ENCODE results near the gene PTPN1.
A peak's percentile ranks its signal among the peaks of the same experiment; 100 is the strongest.

PTPN1 gene

DNA sequence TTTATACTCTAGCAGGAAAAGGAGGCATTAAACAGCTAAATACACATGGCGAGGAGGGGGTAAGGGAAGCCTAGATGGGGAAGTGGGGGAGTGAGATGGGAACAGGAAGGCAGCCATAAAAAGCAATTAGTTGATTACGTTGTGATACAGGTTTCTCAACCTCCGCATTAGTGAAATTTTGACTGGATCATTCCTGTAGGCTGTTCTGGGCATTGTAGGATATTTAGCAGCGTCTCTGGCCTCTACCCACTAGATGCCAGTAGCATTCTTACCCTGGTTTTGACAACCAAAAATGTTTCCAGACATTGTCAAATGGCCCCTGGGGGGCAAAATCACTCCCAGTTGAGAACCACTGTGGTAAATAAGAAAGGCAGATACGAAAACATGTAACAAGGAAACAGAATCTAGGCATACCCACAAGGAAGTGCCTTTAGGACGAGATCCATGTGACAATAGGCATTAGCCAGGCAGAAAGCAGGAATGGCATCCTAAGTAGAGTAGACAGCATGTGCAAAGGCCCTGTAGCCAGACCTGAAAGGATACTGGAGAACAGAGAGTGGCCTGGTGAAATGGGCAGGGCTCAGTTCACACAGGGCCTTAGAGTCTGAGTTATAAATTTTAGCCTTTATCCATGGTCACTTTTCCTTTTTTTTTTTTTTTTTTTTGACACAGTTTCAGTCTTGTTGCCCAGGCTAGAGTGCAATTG lies 25.8 kb upstream of the PTPN1 start:
- H3K27ac ChIP-seq, result peak overlapping the region; percentile 68
- TF ChIP-seq, protein P1, sequence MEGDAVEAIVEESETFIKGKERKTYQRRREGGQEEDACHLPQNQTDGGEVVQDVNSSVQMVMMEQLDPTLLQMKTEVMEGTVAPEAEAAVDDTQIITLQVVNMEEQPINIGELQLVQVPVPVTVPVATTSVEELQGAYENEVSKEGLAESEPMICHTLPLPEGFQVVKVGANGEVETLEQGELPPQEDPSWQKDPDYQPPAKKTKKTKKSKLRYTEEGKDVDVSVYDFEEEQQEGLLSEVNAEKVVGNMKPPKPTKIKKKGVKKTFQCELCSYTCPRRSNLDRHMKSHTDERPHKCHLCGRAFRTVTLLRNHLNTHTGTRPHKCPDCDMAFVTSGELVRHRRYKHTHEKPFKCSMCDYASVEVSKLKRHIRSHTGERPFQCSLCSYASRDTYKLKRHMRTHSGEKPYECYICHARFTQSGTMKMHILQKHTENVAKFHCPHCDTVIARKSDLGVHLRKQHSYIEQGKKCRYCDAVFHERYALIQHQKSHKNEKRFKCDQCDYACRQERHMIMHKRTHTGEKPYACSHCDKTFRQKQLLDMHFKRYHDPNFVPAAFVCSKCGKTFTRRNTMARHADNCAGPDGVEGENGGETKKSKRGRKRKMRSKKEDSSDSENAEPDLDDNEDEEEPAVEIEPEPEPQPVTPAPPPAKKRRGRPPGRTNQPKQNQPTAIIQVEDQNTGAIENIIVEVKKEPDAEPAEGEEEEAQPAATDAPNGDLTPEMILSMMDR (IDR thresholded peaks at IDR 0.05), result no peak
- TF ChIP-seq ZFX (IDR thresholded peaks at IDR 0.05; ENCODE audit: borderline replicate concordance), result no peak

DNA sequence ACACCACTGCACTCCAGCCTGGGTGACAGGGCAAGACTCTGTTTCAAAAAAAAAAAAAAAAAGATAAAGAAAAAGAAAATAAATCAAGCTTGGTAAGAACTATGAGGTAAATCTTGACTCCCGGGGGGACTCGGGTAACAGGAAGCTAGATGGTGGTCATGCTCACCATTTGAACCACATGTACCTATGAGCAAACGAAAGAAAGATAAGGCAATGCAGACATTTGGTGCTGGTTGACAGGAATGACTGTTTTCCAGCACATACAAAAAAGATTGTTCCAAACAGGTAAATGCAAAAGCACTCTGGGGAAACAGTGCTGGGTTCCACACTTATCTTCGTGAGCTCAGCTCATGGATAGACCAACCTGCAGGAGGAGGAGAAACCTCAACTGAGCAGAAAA lies 22.8 kb upstream of the PTPN1 start:
- TF ChIP-seq, protein P1 (IDR thresholded peaks at IDR 0.05), result no peak
- no peak for TF ChIP-seq ZFX (IDR thresholded peaks at IDR 0.05; ENCODE audit: borderline replicate concordance)
- H3K27ac ChIP-seq, result no peak overlapping the region

DNA sequence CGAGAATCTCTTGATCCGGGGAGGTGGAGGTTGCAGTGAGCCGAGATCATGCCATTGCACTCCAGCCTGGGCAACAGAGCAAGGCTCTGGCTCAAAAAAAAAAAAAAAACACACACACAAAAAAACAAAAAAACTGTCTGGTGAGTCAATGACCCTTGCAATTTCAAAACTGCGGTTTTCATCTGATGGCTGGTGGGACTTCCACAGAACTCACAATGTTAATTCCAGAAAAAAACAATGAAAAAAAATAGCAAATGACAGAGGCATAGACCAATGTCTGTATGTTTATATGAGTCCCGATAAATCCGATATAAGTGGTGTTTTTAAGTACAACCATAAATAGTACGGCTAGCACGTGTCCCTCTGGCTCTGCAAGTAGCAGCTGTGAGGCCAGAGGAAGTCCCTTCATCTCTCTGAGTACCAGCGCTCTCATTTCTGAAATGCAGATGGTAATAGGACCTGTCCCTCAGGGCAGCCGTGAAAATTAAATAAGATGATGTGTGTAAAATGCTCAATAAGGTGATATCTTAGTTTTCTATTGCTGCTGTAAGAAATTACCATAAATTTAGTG lies 21.9 kb upstream of the PTPN1 start:
- TF ChIP-seq ZFX (IDR thresholded peaks at IDR 0.05; ENCODE audit: borderline replicate concordance), result no peak
- TF ChIP-seq, protein P1 (IDR thresholded peaks at IDR 0.05), result no peak
- no peak overlapping the region for H3K27ac ChIP-seq

DNA sequence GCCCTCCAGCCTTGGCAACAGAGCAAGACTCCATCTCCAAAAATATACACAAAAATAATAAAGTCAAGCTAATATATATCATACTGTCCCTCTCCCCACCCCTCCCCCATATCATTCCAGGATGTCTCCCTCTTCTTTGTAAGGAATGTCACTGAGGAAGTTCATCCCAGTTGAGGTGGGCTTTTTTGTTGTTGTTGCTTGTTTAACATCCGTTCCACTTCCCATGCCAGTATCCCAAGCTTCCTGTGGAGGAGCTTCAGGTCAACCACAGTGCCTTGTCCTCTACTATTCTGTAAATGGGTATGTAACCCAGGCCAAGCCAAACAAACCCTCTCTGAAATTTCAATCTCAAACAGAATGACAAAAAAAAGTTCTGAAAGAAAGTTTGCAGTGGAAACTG lies 19.0 kb upstream of the PTPN1 start:
- no peak for TF ChIP-seq ZFX (IDR thresholded peaks at IDR 0.05; ENCODE audit: borderline replicate concordance)
- TF ChIP-seq, protein P1 (IDR thresholded peaks at IDR 0.05), result no peak
- no peak overlapping the region for H3K27ac ChIP-seq

DNA sequence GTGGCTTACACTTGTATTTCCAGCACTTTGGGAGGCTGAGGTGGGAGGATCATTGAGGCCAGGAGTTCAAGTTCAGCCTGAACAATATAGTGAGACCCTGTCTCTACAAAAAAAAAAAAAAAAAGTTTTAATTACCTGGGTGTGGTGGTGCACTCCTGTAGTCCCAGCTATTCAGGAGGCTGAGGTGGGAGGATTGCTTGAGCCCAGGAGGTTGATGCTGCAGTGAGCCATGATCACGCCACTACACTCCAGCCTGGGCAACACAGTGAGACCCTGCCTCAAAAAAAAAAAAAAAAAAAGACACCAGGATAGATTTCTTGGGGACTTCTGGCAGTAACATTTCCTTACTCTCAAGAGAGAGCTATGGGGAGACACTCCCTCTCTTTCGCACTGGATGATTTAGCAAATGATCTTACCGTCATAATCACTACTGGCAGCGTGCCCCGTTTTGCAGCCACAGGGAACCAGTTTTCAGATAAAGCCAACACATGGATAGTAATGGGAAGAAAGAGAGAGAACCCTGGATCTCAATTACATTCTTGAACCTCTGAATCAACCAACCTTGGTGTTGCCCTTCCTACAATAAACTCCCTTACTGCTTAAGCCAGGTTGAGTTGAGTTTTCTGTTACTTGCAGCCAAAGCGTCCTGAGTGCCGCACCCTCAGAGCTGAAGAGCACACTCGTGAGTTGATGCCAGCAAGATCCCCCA lies 18.1 kb upstream of the PTPN1 start:
- H3K27ac ChIP-seq, result no peak overlapping the region
- no peak for TF ChIP-seq ZFX (IDR thresholded peaks at IDR 0.05; ENCODE audit: borderline replicate concordance)
- TF ChIP-seq, protein P1 (IDR thresholded peaks at IDR 0.05), result no peak

DNA sequence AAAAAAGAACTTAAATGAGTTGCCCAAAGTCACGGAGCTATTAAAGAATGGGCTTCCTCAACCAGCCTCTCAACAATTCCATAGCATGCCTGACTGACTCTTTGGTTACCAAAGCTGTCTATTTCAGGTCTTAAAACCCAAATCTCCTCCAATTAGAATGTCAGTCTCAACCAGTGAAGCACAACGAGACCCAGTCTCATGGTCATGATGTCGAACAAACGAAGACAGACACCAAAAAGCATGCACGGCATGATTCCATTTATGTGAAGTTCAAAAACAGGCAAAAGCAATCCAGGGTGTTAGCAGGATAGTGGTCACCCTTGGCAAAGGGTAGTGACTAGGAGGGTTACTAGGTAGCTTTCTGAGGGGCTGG lies 16.3 kb upstream of the PTPN1 start:
- no peak for TF ChIP-seq ZFX (IDR thresholded peaks at IDR 0.05; ENCODE audit: borderline replicate concordance)
- TF ChIP-seq, protein P1 (IDR thresholded peaks at IDR 0.05), result no peak
- no peak overlapping the region for H3K27ac ChIP-seq

DNA sequence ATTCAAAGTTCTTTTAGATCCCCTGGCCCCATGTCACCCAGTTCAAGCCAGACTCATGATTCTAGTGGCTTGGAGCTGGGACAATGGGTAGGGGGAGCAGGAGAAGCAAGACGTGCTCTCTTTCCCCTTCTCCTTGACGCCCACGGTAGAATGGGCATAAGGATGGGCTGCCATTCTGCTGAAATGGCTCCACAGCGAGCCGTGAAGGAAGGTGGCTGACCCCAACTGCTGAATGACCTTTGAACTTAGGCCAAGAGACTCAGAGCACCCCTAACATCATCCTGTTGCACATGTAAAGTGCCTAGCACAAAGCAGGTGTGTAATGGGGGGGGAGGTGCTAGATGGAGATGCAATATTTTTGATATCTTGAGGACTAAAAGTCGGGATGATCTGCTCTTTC lies 15.8 kb upstream of the PTPN1 start:
- no peak overlapping the region for H3K27ac ChIP-seq
- TF ChIP-seq, protein P1 (IDR thresholded peaks at IDR 0.05), result no peak
- no peak for TF ChIP-seq ZFX (IDR thresholded peaks at IDR 0.05; ENCODE audit: borderline replicate concordance)

Measured in 22Rv1 (cell line).